ENCODE results near the gene LAMP5. TPM values are rescaled to one million over a fixed set of nuclear protein-coding genes. Genes with fewer than 3 reads are reported as not detected.

The LAMP5 gene
- total RNA-seq, 4 donors from 2014 or later, result 0.36 to 1.8 TPM; not detected in 2

GRCh38 chr20:9518576-9519175, 4.3 kb downstream of the LAMP5 start:
- Histone ChIP-seq H3K27ac (no peak overlapping the region), H3K4me1 (peaks cover 20% of the 10 kb centered on the region), H3K9me3 (no peaks in the 10 kb centered on the region), H3K27me3 (peaks cover 58% of the 10 kb centered on the region), H3K36me3 (no peaks in the 10 kb centered on the region), H3K4me3 (no peak overlapping the region)
- no peak for DNase-seq (ENCODE audit: low spot score in 2 of 2)
- WGBS, result 50% methylated on average over 8 of the region's 8 CpGs
- no peak for TF ChIP-seq CTCF (IDR thresholded peaks at IDR 0.05)
- no peak for TF ChIP-seq POLR2A (IDR thresholded peaks at IDR 0.05)
- no peak for TF ChIP-seq EP300 (IDR thresholded peaks at IDR 0.05)
- no peak for TF ChIP-seq POLR2AphosphoS5 (IDR thresholded peaks at IDR 0.05)

GRCh38 chr20:9520086-9520485, 5.7 kb downstream of the LAMP5 start:
- peaks cover 13% of the 10 kb centered on the region for H3K4me1 ChIP-seq
- H3K9me3 ChIP-seq, result no peaks in the 10 kb centered on the region
- H3K27me3 ChIP-seq, result peaks cover 44% of the 10 kb centered on the region
- no peaks in the 10 kb centered on the region for H3K36me3 ChIP-seq
- H3K27ac ChIP-seq, result no peak overlapping the region
- DNase-seq (ENCODE audit: low spot score in 2 of 2), result no peak
- H3K4me3 ChIP-seq, result no peak overlapping the region
- TF ChIP-seq EP300 (IDR thresholded peaks at IDR 0.05), result no peak
- TF ChIP-seq POLR2A (IDR thresholded peaks at IDR 0.05), result no peak
- no peak for TF ChIP-seq CTCF (IDR thresholded peaks at IDR 0.05)
- no peak for TF ChIP-seq POLR2AphosphoS5 (IDR thresholded peaks at IDR 0.05)
- 57% methylated on average over 4 of the region's 4 CpGs for WGBS

DNA sequence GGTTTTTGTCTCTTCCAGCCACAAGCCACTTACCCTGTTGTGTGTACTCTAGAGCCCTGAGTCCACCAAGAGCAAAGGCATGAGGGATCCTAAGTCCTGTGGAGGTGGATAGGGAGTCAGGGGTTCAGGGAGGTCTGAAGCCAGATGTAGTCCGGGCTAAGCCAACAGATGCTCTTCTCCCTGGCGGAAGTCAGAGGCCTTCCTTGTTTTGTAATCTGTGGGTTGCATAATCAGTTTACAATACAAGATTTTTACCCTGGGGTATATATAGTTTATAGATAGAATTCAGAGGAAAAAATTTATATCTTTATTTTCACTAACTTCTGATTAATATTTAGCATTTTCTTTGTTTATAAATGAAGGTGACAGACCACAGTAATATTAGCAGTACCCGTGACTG, 9.2 kb downstream of the LAMP5 start:
- TF ChIP-seq CTCF (IDR thresholded peaks at IDR 0.05) (no peak), POLR2A (IDR thresholded peaks at IDR 0.05) (no peak)
- no peak for DNase-seq (ENCODE audit: low spot score in 2 of 2)
- WGBS, result 65% methylated on average over 3 of the region's 3 CpGs

DNA sequence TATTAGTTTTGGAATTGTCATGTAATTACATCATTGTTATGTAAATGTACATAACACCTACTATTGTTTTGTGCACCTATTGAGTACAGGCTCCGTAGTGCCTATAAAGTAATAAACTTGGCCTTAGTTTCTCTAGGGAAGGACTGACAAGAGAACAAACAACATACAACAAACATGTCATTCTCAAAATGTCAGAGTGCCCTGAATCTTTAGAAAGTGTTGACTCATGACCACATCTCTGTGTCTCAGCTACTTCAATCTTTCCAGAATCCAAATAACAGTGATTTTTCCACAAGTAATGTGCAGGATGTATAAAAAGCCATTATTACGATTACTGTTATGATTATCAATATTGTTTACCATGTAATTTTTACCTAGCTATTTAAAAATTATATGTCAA, 17.2 kb downstream of the LAMP5 start:
- TF ChIP-seq CTCF (IDR thresholded peaks at IDR 0.05), result no peak
- no peak for TF ChIP-seq POLR2AphosphoS5 (IDR thresholded peaks at IDR 0.05)
- TF ChIP-seq POLR2A (IDR thresholded peaks at IDR 0.05), result no peak
- no peak for TF ChIP-seq EP300 (IDR thresholded peaks at IDR 0.05)
- H3K27ac ChIP-seq, result no peak overlapping the region
- H3K27me3 ChIP-seq, result no peaks in the 10 kb centered on the region
- no peaks in the 10 kb centered on the region for H3K4me1 ChIP-seq
- H3K4me3 ChIP-seq, result no peak overlapping the region
- no peak for DNase-seq (ENCODE audit: low spot score in 2 of 2)
- H3K36me3 ChIP-seq, result no peaks in the 10 kb centered on the region
- WGBS, result 69% methylated on average over 2 of the region's 2 CpGs
- no peaks in the 10 kb centered on the region for H3K9me3 ChIP-seq

More for the DNA sequence above, 9.2 kb downstream of the LAMP5 start:
- no peaks in the 10 kb centered on the region for H3K4me1 ChIP-seq
- H3K36me3 ChIP-seq, result no peaks in the 10 kb centered on the region
- no peak overlapping the region for H3K27ac ChIP-seq
- no peak overlapping the region for H3K4me3 ChIP-seq
- peaks cover 10% of the 10 kb centered on the region for H3K27me3 ChIP-seq
- no peaks in the 10 kb centered on the region for H3K9me3 ChIP-seq

DNA sequence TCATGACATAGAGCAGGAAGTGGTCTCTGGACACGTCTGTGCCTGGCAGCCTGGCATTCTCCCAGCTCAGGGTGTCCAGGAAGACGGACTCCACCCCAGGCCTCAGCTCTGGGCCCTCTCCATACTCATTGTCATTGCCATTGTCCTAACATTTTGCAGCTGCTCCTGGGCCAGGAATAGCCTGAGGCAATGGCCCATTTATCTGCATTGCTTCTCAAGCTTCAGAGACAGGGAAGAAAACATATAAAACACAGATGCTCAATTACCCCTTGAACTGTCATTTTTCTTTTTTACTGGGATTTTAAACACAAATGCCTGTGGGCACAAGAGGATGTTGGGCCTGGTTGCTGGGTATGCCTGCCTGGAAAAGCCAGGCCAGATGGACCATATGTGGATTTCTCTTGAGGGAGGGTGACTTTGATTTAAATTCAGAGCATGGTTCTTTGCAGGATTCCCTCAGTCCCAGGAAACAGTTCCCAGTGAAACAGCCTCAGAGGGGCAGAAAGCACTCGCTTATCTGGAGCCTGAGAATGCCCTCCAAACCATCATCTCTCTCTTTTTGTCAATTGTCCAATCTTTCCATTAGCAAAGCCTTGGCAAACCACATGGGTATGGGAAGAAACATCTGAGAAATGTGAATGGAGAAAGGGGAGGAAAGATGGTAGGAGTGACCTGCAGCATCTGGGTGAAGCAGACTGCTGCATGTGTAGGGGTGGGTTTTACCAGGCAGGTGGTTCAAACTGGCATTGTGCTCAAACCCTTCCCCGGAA, 17.9 kb downstream of the LAMP5 start:
- H3K4me1 ChIP-seq, result no peaks in the 10 kb centered on the region
- no peak overlapping the region for H3K27ac ChIP-seq
- no peaks in the 10 kb centered on the region for H3K36me3 ChIP-seq
- H3K4me3 ChIP-seq, result no peak overlapping the region
- DNase-seq (ENCODE audit: low spot score in 2 of 2), result no peak
- no peak for TF ChIP-seq EP300 (IDR thresholded peaks at IDR 0.05)
- no peak for TF ChIP-seq CTCF (IDR thresholded peaks at IDR 0.05)
- TF ChIP-seq POLR2AphosphoS5 (IDR thresholded peaks at IDR 0.05), result no peak
- no peak for TF ChIP-seq POLR2A (IDR thresholded peaks at IDR 0.05)
- H3K27me3 ChIP-seq, result no peaks in the 10 kb centered on the region
- no peaks in the 10 kb centered on the region for H3K9me3 ChIP-seq
- 54% methylated on average over 4 of the region's 4 CpGs for WGBS

Measured in suprapubic skin (tissue), 4 donors.